DMS 273 treated with DMSO at 0.1 percent for 48 hours (cell line): Measurements from ENCODE around the gene WDFY3.

Source experiments
- DNase-seq: peaks from one replicate; lab custom pipeline; 2025; lab: John Stamatoyannopoulos, UW

The WDFY3 gene

GRCh38 chr4:84912741-84913140 lies 53.7 kb downstream of the WDFY3 start:
- no peak for DNase-seq

DNA sequence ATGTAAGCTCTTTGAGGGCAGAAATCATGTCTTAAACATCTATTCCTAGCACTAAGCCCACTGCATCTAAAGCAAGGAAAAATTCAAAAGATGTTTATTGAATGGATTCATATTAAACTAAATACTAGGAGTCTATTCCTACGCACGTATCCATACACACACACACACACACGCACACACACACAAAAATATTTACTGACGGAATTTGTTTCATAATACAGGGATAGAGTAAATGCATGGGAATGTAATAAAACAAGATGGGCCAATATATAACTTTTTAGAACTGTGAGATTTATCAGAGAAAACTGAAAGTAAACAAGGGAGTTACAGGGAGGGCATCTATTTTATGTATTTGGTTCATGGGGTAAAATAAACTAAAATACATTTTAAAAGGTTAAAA lies 57.6 kb downstream of the WDFY3 start:
- no peak for DNase-seq

DNA sequence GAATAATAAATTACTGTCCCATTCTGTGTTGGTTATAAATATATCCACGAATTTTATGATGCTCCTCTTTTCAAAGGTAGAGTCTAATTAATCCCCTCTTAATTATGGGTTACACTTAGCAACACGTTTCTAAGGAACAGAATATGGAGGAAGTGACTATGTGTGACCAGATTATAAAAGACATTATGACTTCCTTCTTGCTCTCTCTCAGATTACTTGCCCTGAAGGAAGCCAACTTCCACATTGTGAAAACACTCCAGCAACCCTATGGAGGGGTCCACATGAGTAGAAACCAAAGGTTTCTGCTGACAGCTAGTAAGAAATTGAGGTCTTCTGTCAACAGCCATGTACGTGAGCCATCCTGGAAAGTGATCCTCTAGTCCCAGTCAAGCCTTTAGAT lies 59.3 kb downstream of the WDFY3 start:
- DNase-seq = no peak

DNA sequence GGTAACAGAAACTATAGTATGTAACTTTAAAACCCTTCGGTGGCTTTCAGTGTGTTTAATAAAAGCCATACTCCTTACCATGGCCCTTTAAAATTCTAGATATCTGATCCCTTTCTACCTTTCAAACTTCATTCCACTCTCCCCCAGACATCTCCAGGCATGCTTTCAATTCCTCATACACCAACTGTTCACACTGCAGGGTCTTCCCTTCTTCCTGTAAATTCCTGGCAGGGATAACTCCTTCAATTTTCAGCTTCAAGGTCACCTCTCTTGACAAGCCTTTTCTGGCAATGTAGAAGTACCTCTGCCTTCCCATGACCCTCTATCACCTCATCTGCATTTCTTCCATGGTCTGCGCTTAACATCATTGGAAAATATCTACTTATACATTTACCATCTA lies 60.8 kb downstream of the WDFY3 start:
- DNase-seq = no peak

DNA sequence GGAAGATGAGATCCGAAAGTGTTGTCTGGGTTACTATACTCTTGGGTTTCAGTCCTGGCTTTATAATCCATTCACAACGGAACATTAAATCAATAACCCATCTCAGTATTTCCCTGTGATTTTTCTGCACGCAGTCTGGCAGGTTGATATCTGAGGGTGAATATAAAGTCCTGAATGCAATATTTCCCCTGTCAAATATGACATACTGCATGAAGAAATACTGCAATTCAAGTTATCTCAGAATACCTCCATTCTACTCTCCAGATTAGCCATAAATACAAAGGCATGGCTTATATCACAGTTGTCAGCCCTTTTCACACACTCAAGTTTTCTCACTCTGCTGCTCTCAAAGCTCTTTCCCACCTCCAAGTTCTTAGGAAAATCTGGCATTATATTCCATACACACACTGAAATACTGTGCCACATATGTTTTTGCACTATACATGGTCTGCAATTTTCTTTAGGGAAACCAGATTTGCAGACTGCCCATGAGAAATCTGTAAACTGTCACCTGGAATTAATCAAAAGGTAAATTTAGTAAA lies 64.7 kb downstream of the WDFY3 start:
- DNase-seq = no peak

DNA sequence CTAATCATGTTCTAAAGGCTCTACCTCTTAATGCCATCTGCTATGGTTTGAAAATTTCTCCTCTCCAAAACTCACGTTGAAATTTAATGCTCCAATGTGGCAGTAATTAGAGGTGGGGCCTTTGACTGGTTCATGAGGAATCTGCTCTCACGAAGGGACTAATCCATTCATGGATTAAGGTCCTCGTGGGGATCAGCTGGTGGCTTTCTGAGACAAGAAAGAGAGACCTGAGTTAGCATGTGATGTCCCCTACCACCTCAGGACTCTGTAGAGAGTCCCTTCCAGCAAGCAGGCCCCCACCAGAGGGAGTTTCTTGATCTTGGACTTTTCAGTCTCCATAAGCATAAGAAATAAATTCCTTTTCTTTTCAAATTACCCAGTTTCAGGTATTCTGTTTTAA lies 65.3 kb downstream of the WDFY3 start:
- DNase-seq = no peak

- no peak for DNase-seq
These were observed 66.9 kb downstream of the WDFY3 start for GRCh38 chr4:84899616-84900015.

- DNase-seq = no peak
These were observed 69.0 kb downstream of the WDFY3 start for GRCh38 chr4:84897516-84897915.

DNA sequence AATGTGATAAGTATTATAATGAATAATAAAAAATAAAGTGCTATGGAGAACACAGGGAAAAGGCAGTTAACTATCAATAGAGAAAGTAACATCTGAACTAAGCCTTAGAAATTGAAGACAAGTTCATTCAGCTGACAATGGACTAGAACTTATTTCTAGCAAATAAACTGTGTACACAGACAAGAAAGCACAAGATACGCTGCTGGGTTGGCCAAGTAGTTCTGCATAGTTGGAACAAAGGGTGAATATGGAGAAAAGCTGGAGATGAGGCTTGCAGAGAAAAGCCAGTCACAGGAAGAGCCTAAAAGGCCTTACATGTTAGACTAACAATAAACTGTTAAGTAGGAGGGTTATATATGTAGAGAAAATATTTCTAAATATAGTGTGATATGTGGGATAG lies 71.2 kb downstream of the WDFY3 start:
- DNase-seq = no peak

- DNase-seq = no peak
These were observed 71.9 kb downstream of the WDFY3 start for GRCh38 chr4:84894621-84895020.

DNA sequence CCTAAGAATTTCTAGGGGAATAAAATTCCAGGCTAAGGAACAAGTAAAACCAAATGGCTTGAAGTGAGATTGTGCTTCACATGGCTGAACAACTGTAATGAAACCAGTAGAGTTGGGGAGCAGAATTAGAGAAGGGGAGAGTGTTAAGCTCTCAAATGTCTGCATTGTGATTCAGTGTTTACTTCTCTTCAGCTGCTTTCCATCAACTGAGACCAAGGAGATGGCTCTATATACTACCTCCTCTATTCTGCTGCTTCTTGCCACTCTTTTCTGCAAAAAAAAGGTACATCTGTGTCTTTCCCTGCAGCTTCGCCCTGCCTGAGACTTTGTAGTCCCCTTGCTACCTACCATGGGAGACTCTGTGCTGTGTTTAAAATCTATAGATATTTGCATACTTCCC lies 73.5 kb downstream of the WDFY3 start:
- no peak for DNase-seq

- no peak for DNase-seq
These were observed 78.7 kb downstream of the WDFY3 start for GRCh38 chr4:84887824-84888223.

- no peak for DNase-seq
These were observed 86.8 kb downstream of the WDFY3 start for GRCh38 chr4:84879651-84880200.

DNA sequence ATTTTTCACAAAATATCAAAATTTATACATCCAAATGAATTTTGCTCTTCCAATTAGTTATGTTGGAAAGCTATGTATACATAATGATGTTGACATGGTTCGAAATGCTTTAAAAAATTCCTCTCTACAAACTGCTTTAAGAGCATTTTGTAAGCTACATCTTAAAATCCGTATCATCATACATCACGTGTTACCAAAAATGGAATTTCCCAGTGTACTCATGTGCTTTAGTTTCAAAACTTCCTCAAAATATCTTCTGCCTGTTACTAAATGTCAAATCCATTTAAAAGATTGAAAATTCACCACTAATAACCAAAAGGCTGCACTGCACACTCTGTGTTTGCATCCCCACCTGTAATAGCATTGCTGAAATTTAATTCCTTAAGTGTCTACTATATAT lies 87.9 kb downstream of the WDFY3 start:
- no peak for DNase-seq

GRCh38 chr4:84878090-84878489 lies 88.4 kb downstream of the WDFY3 start:
- no peak for DNase-seq

DNA sequence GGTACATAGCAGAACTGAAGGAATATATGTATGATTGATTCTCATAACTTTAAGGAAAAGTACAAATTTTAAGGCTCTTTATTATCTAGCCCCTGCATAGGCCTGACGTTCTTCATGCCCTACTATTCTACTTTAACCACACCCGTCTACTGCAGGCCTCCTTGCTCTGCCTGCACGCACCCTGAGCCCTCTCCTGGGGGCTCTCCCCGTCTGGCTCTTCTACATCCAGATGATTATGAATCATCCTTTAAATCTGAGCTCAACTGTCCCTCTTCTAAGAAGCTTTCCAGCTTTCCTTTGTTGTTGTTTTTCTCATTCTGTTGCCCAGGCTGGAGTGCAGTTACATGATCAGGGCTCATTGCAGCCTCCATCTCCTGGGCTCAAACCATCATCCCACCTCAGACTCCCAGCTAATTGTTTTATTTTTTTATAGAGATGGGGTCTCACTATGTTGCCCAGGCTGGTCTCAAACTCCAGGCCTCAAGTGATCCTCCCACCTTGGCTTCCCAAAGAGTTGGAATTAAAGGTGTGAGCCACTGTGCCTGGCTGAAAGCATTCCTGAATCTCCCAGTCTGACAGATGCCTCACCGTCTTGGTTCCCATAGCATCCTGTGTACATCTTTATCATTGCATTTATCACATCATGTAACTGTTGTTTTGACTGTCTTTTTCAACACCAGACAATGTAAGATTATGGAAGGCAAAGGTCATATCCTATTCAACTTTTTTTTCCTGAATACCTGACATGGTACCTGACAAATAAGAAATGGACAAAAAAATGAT lies 89.2 kb downstream of the WDFY3 start:
- DNase-seq = no peak

GRCh38 chr4:84875636-84876371 lies 90.7 kb downstream of the WDFY3 start:
- DNase-seq = no peak

- DNase-seq = no peak
These were observed 91.9 kb downstream of the WDFY3 start for GRCh38 chr4:84874619-84875018.

DNA sequence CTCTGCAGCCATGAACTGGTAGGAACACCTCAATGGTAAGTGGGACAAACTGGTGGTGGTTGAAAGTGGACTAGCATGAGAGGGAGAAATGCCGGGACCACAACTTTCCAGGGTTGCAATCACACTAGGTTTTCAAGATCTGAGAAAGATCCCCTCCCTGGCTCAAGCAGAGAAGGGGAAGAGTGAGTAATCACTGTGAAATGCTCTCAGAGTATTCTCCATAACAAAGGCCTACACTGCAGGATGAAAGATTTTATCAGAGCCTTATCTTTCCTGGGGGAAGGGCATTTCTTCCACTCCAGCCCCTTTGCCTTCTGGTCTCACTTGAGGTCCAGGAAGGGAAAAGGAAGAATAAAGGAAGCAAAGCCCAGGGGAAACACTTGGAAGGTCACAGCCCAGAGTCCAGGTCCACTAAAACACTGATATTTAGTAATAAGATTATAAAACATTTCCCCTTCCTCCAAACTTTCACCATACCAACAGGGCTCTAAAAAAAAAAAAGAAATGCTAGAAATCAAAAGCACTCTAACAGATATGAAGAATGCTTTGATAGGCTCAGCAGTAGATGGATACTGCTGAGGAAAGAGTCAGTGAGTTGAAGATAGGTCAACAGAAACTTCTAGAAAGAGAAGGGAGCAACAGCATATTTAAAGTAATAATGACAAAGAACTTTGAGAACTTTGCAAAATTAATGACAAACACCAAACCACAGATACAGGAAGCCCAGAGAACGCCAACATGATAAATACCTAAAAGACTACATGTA lies 95.9 kb downstream of the WDFY3 start:
- no peak for DNase-seq

DNA sequence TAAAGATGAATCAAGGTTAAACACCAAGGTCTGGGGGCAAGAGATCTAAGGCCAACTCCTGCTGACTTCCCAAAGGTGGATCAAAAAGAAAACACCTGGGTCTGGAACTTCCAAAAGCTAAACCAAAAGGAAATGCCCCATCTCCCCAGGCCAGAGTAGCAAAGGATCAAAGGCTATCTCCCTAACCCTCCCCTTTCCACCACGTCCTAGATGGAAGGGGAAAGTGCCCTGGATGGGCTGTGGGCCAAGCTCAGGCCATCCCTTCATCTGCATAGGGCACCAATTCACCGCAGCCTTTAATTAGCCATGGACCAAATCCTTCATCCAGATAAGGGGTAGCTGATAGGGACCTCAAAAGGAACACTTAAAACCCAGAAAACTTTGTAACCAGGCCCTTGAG lies 100.2 kb downstream of the WDFY3 start:
- DNase-seq = no peak

DNA sequence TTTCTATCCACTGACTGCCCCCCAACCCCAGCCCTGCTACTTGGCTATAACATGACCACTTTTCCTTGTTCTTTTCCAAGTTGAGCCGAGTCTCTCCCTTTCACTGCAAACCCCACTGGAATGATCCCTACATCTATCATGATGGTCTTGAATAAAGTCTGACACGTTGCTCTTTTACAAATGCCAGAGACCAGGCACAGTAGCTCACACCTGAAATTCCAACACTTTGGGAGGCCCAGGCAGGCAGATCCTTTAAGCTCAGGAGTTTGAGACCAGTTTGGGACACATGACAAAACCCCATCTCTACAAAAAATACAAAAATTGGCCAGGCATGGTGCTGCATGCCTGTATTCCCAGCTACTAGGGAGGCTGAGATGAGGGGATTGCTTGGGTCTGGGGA lies 100.9 kb downstream of the WDFY3 start:
- DNase-seq = no peak

GRCh38 chr4:84862064-84862463 lies 104.4 kb downstream of the WDFY3 start:
- no peak for DNase-seq
